Testis (tissue), 2 donors: Measurements from ENCODE around the gene ADTRP.

Source experiments
- CTCF ChIP-seq, 3 experiments: fragments of 450-650 bp in 2 of 3; fragments of 200-600 bp in 1 of 3; sonication (generic) in 1 of 3; IDR thresholded peaks; one replicate each; pipeline ENCODE4 v1.5.1; 2016 to 2019; ENCODE audit warnings: antibody characterized with exemption in 3 of 3, mild to moderate bottlenecking in 2 of 3, moderate library complexity in 1 of 3
- POLR2A ChIP-seq: fragments of 450-650 bp; IDR thresholded peaks from one replicate; pipeline ENCODE4 v1.6.1; 2017; ENCODE audit warnings: antibody characterized with exemption, mild to moderate bottlenecking, moderate library complexity

GRCh38 chr6:11702089-11702488 is 76.5 kb downstream of the ADTRP start:
- TF ChIP-seq CTCF (IDR thresholded peaks at IDR 0.05) (no peak), POLR2A (no peak)
